ENCODE data around the gene NEU3. TPM values are rescaled to one million over a fixed set of nuclear protein-coding genes. Genes with fewer than 3 reads are reported as not detected.
"Not testable (repeated sequence)": the region's sequence is repeated elsewhere in the genome, so short reads cannot be mapped to it uniquely, and the experiment has no call there.

The NEU3 gene
- total RNA-seq, 2 donors from 2014 or later = 19.4 to 26.2 TPM

GRCh38 chr11:74981888-74982287 is 6.8 kb upstream of the NEU3 start:
- peaks cover 10% of the 10 kb centered on the region for H3K4me1 ChIP-seq (replicated peaks)
- TF ChIP-seq POLR2A (IDR thresholded peaks at IDR 0.05) = no peak
- TF ChIP-seq CTCF (IDR thresholded peaks at IDR 0.05) = no peak
- no peak for TF ChIP-seq POLR2AphosphoS5 (IDR thresholded peaks at IDR 0.05)
- peak overlapping the region in 1 of 2 donors; percentile 2 for H3K27ac ChIP-seq
- no peaks in the 10 kb centered on the region for H3K27me3 ChIP-seq (replicated peaks; ENCODE audit: insufficient read depth)
- H3K9me3 ChIP-seq = no peaks in the 10 kb centered on the region
- WGBS = 96% methylated on average over 1 of the region's 1 CpG
- no peaks in the 10 kb centered on the region for H3K36me3 ChIP-seq
- no peak overlapping the region for H3K4me3 ChIP-seq
- intact Hi-C loops (cut with DNase I) = no loop called here
- no peak for DNase-seq (ENCODE audit: low spot score)

- Histone ChIP-seq H3K9me3 (no peaks in the 10 kb centered on the region), H3K4me3 (no peak overlapping the region), H3K36me3 (no peaks in the 10 kb centered on the region), H3K27me3 (replicated peaks; ENCODE audit: insufficient read depth) (no peaks in the 10 kb centered on the region), H3K27ac (peak overlapping the region in 1 of 2 donors; percentile 46), H3K4me1 (replicated peaks) (peaks cover 10% of the 10 kb centered on the region)
- WGBS = 49% methylated on average over 3 of the region's 3 CpGs
- peak; percentile 10 for DNase-seq (ENCODE audit: low spot score)
- intact Hi-C loops (cut with DNase I) = no loop called here
- TF ChIP-seq POLR2AphosphoS5 (IDR thresholded peaks at IDR 0.05) (no peak), CTCF (IDR thresholded peaks at IDR 0.05) (no peak), POLR2A (IDR thresholded peaks at IDR 0.05) (no peak)
These were observed 4.7 kb upstream of the NEU3 start for GRCh38 chr11:74984070-74984469.

- peak overlapping the region in 1 of 2 donors; percentile 46 for H3K27ac ChIP-seq
- 95% methylated on average over 2 of the region's 2 CpGs for WGBS
- no peaks in the 10 kb centered on the region for H3K27me3 ChIP-seq (replicated peaks; ENCODE audit: insufficient read depth)
- no peak for TF ChIP-seq POLR2AphosphoS5 (IDR thresholded peaks at IDR 0.05)
- no peak for TF ChIP-seq POLR2A (IDR thresholded peaks at IDR 0.05)
- no peak for TF ChIP-seq CTCF (IDR thresholded peaks at IDR 0.05)
- DNase-seq (ENCODE audit: low spot score) = no peak
- H3K4me1 ChIP-seq (replicated peaks) = peaks cover 10% of the 10 kb centered on the region
- intact Hi-C loops (cut with DNase I) = no loop called here
- no peaks in the 10 kb centered on the region for H3K36me3 ChIP-seq
- H3K9me3 ChIP-seq = no peaks in the 10 kb centered on the region
- no peak overlapping the region for H3K4me3 ChIP-seq
These were observed 4.0 kb upstream of the NEU3 start for GRCh38 chr11:74984730-74985129.

GRCh38 chr11:74989260-74989638 is 516 bp downstream of the NEU3 start:
- H3K27me3 ChIP-seq (replicated peaks; ENCODE audit: insufficient read depth) = no peaks in the 10 kb centered on the region
- H3K9me3 ChIP-seq = no peaks in the 10 kb centered on the region
- intact Hi-C loops (cut with DNase I) = no loop called here
- WGBS = 3% methylated on average over 8 of the region's 8 CpGs
- DNase-seq (ENCODE audit: low spot score) = no peak
- H3K36me3 ChIP-seq = no peaks in the 10 kb centered on the region
- H3K27ac ChIP-seq = peak overlapping the region; percentile 75 to 76
- peaks cover 6% of the 10 kb centered on the region for H3K4me1 ChIP-seq (replicated peaks)
- TF ChIP-seq CTCF (IDR thresholded peaks at IDR 0.05) = no peak
- H3K4me3 ChIP-seq = peak overlapping the region; percentile 53 to 76

- H3K4me3 ChIP-seq; H3K27ac ChIP-seq; H3K36me3 ChIP-seq; DNase-seq (ENCODE audit: low spot score); H3K9me3 ChIP-seq; intact Hi-C loops (cut with DNase I); H3K27me3 ChIP-seq (replicated peaks; ENCODE audit: insufficient read depth); H3K4me1 ChIP-seq (replicated peaks): not testable (repeated sequence)
- 93% methylated on average over 4 of the region's 4 CpGs for WGBS
These were observed 1.4 kb downstream of the NEU3 start for GRCh38 chr11:74990150-74990549.

All from prostate gland (tissue), 2 donors.